Measurements from ENCODE around the gene BICD1. TPM values are rescaled to one million over a fixed set of nuclear protein-coding genes. Genes with fewer than 3 reads are reported as not detected.

Gene BICD1
- total and polyA plus RNA-seq, 2 experiments from 2014 or later: 59.3 to 83.6 TPM

GRCh38 chr12:32089156-32089555, 17.5 kb upstream of the BICD1 start:
- H3K27ac ChIP-seq (ENCODE audit: low read depth): no peak overlapping the region
- DNase-seq (ENCODE audit: low spot score) (no peak), ATAC-seq (no peak)
- no peaks in the 10 kb centered on the region for H3K9me2 ChIP-seq (ENCODE audit: insufficient read depth)
- Mint-ChIP-seq H3K4me1 (peaks cover 10% of the 10 kb centered on the region), H3K27me3 (ENCODE audit: insufficient read depth, low read depth, poor library complexity) (peaks cover 14% of the 10 kb centered on the region), H3K4me3 (no peak overlapping the region), H3K36me3 (ENCODE audit: low read depth) (no peaks in the 10 kb centered on the region; the same call in 2 of the 3 replicates), H3K27ac (no peak overlapping the region), H3K9me3 (no peaks in the 10 kb centered on the region; the same call in 2 of the 3 replicates)
- TF ChIP-seq ETS1 (IDR thresholded peaks at IDR 0.05) (no peak), ZNF331 (CRISPR knock-in tag; IDR thresholded peaks at IDR 0.05; ENCODE audit: low read depth) (no peak), ZNF462 (CRISPR knock-in tag; IDR thresholded peaks at IDR 0.05) (no peak), JUNB (IDR thresholded peaks at IDR 0.05; ENCODE audit: unreplicated experiment) (no peak), CTCF (conservative IDR thresholded peaks at IDR 0.05; ENCODE audit: low read depth in 2 of 2) (no peak), REST (IDR thresholded peaks at IDR 0.05; ENCODE audit: unreplicated experiment) (no peak), NANOG (IDR thresholded peaks at IDR 0.05; ENCODE audit: borderline replicate concordance) (no peak), EZH2phosphoT487 (IDR thresholded peaks at IDR 0.05; ENCODE audit: unreplicated experiment) (no peak)
- peaks cover 17% of the 10 kb centered on the region for H3K4me1 ChIP-seq (ENCODE audit: insufficient read depth)
- H3K36me3 ChIP-seq (ENCODE audit: insufficient read depth): no peaks in the 10 kb centered on the region; the same call in 1 of the 2 replicates
- H3K27me3 ChIP-seq (ENCODE audit: insufficient read depth): no peaks in the 10 kb centered on the region
- peak overlapping the region; percentile 72; the same call in 1 of the 2 replicates for H2AFZ ChIP-seq
- H3F3A ChIP-seq (replicated peaks; ENCODE audit: low read depth): no peaks in the 10 kb centered on the region; the same call in 1 of the 2 replicates
- H3K4me2 ChIP-seq: no peak overlapping the region
- H3K4me3 ChIP-seq: no peak overlapping the region
- H3K79me2 ChIP-seq (replicated peaks; ENCODE audit: insufficient read depth): no peaks in the 10 kb centered on the region
- no peaks in the 10 kb centered on the region for H4K20me1 ChIP-seq (replicated peaks; ENCODE audit: insufficient read depth)
